NCI-H2227 (cell line): ENCODE data around the gene VEZT.
A peak's percentile ranks its signal among the peaks of the same experiment; 100 is the strongest.

Experiments
- DNase-seq: peaks from one replicate; lab custom pipeline; 2025; ENCODE audit not compliant: unreplicated experiment; lab: John Stamatoyannopoulos, UW

VEZT gene

GRCh38 chr12:95198914-95199313, 18.7 kb upstream of the VEZT start:
- no peak for DNase-seq

GRCh38 chr12:95200128-95200894, 17.3 kb upstream of the VEZT start:
- no peak for DNase-seq

GRCh38 chr12:95201056-95201670, 16.4 kb upstream of the VEZT start:
- DNase-seq = no peak

- DNase-seq = no peak
Observed at GRCh38 chr12:95202691-95203486, 14.7 kb upstream of the VEZT start.

- no peak for DNase-seq
Observed at GRCh38 chr12:95203487-95204030, 14.0 kb upstream of the VEZT start.

GRCh38 chr12:95204141-95204866, 13.3 kb upstream of the VEZT start:
- DNase-seq = no peak

GRCh38 chr12:95205016-95205624, 12.5 kb upstream of the VEZT start:
- no peak for DNase-seq

GRCh38 chr12:95205685-95206084, 11.9 kb upstream of the VEZT start:
- no peak for DNase-seq

- no peak for DNase-seq
Observed at GRCh38 chr12:95206916-95207315, 10.7 kb upstream of the VEZT start.

- DNase-seq = no peak
Observed at GRCh38 chr12:95207407-95207806, 10.2 kb upstream of the VEZT start.

GRCh38 chr12:95208678-95209077, 8.9 kb upstream of the VEZT start:
- no peak for DNase-seq

GRCh38 chr12:95212586-95212985, 5.0 kb upstream of the VEZT start:
- no peak for DNase-seq

- no peak for DNase-seq
Observed at GRCh38 chr12:95213119-95213518, 4.5 kb upstream of the VEZT start.

GRCh38 chr12:95213928-95214327, 3.7 kb upstream of the VEZT start:
- DNase-seq = no peak

- DNase-seq = no peak
Observed at GRCh38 chr12:95214466-95214865, 3.1 kb upstream of the VEZT start.

- DNase-seq = no peak
Observed at GRCh38 chr12:95215949-95216348, 1.7 kb upstream of the VEZT start.

- DNase-seq = peak; percentile 75
Observed at GRCh38 chr12:95216711-95217376, 763 bp upstream of the VEZT start.

- DNase-seq = peak; percentile 73
Observed at GRCh38 chr12:95218150-95219133, 835 bp downstream of the VEZT start.

- no peak for DNase-seq
Observed at GRCh38 chr12:95220190-95220589, 2.6 kb downstream of the VEZT start.
